CD4-positive, alpha-beta T cell treated with Interleukin-17A for 1 hour (primary cell): ENCODE data around the gene RBBP8NL.

ENCODE experiments used
- DNase-seq: peaks from one replicate; pipeline ENCODE4 v3.0.0-alpha.2; 2020

Gene RBBP8NL

DNA sequence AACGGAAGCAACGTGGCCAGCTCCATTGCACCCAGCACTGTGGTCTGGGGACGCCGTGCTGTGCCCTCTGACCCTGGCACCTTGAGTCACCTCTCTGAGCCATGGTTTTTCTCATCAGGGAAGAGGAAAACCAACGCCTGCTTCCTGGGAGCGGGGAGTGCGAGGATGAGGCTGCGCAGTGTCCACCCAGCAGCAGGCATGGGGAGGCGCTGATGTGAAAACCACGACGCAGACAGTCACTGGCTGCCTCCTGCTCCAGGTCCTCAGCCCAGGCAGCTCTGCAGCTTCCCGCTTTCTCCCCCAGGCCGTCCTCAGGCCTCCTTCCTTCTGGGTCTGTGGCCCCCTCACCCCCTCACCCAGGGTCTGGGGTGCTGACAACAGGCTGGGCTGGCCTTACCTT lies 34.5 kb upstream of the RBBP8NL start:
- no peak for DNase-seq

DNA sequence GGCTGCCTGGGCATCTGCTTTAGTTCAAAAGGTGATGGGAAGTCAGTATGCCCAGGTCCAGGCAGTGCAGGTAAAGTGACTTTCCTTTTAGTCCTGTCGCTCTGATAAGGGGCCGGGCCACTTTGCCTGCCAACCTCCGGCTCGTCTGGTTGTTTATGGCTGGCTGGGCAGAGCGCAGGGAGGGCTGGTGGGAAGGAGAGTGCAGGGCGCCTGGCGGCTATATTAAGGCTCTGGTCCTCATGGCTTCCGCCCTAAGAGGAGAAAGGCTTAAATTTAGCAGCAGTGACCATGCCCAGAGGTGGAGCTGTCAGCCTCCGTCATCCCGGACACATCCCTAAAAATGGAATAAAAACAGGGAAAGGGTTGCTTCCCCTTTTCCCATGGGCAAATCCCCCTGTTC lies 33.8 kb upstream of the RBBP8NL start:
- no peak for DNase-seq

DNA sequence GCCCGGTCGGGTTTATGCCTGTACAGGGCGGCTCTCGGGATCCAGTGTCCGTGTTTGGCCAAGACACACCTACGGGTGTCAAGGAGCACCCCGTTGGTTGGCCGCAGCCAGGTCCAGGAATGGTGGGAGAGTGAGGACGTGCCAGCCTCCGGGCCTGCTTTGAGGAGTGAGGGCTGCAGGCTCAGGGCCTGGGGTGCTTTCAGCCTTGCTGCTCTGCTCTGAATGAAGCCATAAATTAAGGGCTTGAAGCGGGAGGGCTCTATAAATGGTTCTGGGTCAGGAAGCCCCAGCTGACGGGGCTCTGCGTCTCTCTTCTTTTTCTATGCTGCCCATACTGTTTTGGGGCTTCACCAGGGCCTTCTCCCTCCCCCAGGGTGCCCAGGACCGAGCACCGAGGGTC lies 33.3 kb upstream of the RBBP8NL start:
- no peak for DNase-seq

DNA sequence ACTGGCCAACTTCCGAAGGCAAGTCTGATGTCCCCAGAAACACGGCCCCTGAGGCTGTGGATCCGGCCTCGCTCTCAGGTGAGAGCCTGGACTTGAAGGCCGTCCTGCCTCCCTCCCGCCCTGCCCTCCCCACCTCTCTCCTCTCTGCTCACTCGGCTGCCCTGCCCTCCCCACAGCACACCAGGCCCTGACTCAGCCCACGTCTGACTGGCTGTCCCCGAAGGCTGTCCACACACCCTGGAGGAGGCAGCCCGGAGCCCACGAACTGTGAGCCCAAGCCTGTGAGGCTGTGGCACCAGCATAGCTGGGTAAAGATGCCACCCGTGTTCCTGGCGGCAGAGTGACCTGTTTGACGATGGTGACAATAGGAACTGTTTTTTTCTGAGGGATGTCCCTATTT lies 32.1 kb upstream of the RBBP8NL start:
- DNase-seq, result no peak

DNA sequence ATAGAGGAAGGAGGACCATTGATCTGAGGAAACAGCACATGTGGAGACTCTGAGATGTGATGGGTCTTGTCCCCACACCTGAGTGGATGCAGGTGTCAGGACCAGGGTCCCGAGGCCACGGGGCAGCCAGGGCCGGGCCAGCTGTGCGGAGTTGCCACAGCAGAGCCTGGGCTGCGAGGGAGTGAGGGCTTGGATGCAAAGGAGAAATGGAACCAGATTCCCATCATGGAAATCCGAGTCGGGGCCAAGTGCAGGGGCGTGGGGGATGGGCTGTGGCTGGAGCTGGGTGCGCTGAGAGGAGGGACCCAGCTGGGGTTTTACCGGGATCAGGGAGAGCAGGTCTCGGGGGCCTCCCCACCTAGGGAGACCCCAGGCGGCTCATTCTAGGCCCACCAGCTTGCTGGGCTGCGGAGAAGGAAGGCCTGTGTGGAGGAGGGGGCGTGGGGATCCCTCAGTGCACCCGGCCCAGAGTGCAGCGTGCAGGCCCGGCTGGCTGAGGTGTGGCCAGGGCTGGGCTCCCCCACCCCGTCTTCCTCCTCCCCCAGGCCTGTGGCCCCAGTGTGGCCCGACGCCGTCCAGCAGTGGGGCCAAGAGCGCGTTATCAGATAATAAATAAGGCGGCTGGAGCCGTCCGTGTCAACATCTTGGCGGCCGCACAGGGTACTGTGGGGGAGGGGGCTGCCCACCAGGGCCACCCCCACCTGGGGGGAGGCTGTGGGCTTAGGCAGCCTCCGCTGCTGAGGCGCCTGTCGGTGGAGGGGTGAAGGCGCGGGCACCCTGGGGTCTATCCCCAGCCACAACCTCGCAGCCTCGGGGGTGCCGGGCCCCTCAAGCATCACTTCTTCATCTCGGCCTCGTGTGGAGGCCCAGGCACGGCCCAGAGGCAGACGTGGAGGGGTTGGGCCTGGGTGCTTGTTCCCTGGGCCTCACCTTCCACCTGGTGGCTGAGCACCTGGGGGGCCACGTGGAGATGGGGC lies 31.2 kb upstream of the RBBP8NL start:
- DNase-seq, result no peak

DNA sequence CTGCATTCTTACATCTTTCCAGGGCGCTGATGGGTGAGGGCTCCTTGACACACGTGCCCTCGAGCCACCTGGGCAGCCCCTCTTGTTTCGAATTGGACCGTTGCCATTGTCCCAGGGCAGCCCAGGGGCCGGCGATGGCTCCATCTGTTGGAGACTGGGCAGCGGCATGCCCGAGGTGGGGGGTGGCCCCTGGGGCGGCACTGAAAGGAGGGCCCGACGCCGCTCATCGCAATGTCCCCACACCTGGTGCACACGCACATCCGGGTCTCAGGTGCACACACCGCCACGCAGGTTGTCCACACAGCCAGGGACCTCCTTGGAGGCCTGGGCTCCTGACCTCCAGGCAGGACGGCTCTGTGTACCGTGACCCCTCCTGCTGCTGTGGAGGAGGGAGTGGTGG lies 30.5 kb upstream of the RBBP8NL start:
- no peak for DNase-seq

DNA sequence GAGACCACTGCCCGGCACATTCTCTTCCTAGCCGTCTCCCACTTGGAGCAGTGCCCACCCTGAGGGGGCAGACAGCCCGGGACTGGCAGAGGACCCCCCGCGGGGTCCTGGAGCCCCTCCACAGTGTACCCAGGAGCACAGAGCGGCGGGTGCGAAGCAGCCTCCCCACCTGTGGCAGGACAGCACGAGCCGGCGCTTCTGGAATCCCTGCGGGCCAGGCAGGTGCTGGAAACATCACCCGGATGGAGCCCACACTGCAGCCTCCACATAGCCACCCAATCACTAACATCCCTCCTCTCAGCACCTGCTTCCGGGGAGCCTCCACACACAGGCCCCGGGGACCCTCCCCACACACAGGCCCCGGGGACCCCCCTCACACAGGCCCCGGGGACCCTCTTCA lies 29.8 kb upstream of the RBBP8NL start:
- no peak for DNase-seq

DNA sequence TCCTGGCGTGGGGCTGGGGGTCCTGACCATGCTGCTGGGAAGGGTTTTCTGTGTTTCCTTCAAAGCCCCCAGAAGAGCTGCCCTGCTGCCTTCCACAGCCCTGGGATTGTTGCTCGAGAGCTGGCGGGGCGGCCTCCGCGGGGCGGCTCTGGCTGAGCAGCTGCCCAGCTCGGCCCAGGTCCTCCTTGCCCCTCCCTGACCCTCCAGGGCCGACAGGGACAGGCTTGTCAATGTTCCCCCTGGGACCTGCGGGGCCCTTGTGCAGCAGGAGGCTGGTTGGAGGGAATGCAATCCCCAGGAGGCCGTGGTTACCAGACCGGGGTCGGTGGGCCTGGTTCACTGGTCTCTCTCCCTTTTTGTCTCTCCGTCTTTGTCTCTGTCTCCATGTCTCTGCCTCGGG lies 28.6 kb upstream of the RBBP8NL start:
- DNase-seq, result no peak

DNA sequence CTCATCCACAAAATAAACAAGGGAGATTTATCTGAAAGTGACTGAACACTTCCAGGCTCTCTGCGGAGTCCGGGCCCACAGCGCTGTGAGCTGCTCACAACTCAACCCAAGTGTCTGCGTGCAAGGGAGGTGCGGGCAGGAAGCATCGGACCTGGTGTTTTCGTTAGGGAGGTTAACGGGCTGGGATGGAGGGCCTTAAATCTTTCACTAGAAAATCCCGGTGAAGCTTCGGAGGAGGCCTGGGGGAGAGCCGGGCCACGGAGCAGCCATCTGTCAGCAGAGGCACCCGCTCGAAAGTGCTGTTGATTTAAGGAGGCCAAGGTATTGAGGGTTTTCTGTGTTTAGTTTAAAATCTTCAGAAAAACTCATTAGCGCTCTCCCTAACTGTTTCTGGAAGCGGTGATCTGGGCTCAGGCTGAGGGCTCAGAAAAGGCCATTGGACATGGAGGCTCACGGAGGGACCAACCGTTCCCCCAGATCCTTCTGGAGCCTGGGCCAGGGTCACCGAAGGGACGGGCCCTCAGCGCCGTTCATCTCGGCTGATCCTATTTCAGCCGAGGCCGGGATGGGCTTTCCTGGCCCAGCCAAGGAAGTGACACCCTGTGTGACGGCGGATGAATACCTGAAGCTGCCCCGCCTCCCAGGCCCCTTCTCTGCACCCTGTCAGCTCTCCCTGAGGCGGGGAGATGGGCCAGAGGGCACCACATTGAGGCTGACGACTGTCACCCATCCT lies 27.7 kb upstream of the RBBP8NL start:
- DNase-seq, result no peak

DNA sequence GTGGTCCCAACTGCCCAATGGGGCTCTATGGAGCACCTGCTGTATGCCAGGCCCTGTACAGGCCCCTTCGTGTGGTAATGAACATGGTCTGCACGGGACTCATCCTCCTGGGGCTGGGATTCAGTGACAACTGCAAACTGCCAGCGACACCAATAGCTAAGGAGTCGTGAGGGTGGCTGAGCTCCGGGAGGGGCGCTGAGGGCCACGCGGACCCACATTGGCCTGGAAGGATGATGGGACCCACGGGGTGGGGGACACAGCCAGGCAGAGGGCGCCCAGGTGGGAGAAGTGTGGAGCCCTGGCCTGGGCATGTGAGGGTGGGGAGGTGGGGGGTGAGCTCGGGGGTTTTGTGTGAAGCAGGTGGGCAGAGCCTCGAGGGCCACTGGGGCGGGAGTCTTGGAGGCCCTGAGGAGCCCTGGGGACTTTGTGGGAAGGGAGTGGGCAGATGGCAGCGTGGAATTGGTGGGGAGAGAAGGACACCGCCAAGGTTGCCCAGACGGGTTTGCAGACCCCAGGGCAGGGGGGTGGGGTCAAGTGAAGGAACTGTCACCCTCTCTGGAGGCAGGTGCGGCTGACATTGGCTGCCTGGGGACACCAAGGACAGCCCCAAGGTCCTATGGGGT lies 26.0 kb upstream of the RBBP8NL start:
- DNase-seq, result no peak

DNA sequence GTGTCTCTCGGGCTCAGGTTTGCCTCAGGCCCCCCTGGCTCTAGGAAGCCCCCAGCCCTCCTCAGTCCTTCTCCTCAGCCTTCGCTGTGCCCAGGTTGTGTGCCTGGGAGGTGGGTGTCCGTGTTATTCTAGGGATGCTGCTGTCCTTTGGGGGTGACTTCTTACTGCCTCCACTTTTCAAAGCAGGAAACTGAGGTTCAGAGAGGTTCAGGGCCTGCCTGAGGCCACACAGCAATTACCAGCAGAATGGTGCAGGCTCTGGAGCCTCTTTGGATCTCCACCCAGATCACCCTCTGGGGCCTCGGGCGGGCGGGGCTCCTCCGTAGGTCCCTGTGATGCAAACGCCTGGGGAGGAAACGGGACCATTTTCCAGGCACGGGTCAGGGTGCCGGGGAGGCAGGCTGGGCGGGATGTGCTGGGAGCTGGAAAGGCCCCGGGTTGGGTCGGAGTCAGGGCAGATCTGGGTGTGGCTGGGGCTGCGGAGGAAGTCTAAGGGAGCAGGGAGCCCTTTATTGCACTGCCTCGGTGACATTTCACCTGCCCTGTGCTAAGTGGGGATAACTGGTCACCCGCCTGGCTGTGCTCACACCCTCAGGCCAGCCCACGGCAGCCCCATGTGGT lies 25.2 kb upstream of the RBBP8NL start:
- DNase-seq, result no peak

DNA sequence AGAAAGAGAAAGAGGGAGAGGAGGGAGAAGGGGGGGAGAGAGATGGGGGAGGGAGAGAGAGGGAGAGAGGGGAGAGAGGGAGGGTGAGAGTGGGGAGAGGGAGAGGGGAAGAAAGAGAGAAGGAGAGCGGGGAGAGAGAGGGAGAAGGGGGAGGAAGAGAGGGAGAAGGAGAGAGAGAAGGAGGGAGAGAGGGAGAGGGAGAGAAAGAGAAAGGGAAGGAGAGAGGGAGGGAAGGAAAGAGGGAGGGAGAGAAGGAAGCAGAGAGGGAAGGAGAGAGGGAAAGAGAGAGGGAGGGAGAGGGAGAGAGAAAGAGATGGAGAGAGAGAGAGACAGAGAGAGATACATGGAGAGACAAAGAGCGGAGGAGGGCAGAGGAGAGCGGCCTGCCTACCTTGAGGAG lies 24.6 kb upstream of the RBBP8NL start:
- DNase-seq, result no peak

DNA sequence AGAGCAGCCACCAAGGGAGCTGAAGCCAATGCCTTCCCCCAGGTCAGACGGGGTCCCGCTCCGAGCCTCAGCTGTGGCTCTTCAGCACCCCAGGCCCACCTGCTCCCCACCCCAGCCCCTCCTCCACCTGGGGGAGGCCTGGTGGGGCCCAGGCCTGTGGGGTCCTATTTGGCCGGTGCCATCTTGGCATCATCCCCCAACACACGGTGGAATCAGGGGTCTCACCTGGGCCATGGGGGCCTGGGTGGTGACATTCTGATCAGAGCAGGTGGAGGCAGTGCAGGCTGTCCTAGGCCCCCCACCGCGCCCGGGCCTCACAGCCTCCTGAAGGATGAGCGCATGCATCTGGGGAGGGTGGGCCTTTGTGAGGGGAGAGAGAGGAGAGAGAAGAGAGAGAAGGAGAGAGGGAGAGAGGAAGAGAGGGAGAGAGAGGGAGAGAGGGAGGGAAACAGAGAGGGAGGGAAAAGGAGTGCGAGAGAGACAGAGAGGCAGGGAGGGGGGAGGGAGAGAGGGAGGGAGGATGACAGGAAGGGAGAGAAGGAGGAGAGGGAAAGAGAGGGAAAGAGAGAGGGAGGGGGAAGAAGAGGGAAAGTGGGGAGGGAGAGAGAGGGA lies 23.9 kb upstream of the RBBP8NL start:
- no peak for DNase-seq

DNA sequence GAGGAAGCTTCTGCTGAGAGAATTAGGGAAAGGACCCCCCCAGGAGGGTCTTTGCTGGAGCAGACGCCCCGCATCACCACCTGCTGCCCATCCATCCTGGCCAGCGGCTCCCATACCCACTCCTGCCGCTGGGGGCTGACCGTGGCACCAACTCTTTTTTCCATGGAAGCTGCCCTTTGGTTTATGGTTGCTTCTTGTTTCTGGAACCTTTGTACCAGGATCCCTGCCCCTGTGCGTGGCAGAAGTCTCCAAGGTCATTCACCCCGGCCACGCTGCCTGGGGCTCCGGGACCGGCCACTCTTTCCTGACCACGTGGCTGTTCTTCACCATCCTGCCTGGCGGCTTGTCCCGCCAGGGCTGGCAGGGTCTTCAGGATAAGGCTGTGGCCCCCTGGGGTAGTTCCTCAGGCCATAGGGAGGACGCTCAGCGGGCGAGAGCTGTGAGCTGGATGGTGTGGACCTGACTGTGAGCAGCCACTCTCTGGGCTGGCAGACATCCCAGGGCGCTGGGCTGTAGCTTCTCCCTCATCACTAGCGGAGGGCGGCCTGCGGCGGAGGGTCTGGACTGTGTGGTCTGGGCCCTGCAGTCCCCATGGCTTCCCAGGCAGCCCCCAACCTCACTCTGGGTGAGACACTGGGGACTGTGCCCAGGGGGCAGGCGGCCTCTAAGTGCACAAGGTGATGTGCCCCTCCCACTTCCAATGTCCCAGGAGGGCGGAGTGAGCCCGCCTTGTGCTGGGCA lies 22.8 kb upstream of the RBBP8NL start:
- DNase-seq, result no peak

DNA sequence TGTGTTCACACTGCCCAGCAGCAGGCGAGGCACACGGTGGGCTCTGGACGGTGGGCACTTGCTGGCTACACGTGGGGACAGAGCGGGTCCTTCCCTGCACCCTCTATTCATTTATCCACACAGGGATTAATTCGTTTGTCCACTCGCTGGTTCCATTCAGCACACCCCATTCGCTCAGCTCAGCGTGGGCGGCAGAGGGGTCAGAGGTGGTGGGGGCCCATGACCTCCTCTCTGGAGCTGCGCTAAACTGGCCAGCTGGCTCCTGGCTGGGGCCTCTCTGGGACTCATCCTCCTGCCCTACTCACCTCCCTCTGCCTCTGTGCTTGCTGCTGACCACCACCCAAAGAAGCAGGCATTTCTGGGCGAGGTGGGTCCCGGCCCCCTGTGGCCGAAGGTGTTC lies 21.4 kb upstream of the RBBP8NL start:
- no peak for DNase-seq

DNA sequence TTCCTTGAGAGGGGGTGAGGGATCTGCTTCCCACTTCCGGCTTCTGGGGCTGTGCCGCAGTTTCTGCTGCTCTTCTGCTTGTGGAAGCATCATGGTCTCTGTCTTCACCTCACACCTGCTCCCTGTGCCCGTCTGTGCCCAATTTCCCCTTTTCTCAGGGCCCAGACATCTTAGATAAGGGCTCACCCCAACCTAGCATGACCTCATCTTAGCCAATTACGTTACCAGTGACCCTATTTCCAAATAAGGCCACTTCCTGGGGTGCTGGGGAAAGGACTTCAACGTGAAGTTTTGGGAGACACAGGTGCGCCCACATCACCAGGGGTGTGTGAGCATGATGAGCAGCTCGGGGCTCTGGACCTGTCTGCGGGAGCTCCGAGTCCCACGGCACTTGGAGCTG lies 20.7 kb upstream of the RBBP8NL start:
- no peak for DNase-seq

DNA sequence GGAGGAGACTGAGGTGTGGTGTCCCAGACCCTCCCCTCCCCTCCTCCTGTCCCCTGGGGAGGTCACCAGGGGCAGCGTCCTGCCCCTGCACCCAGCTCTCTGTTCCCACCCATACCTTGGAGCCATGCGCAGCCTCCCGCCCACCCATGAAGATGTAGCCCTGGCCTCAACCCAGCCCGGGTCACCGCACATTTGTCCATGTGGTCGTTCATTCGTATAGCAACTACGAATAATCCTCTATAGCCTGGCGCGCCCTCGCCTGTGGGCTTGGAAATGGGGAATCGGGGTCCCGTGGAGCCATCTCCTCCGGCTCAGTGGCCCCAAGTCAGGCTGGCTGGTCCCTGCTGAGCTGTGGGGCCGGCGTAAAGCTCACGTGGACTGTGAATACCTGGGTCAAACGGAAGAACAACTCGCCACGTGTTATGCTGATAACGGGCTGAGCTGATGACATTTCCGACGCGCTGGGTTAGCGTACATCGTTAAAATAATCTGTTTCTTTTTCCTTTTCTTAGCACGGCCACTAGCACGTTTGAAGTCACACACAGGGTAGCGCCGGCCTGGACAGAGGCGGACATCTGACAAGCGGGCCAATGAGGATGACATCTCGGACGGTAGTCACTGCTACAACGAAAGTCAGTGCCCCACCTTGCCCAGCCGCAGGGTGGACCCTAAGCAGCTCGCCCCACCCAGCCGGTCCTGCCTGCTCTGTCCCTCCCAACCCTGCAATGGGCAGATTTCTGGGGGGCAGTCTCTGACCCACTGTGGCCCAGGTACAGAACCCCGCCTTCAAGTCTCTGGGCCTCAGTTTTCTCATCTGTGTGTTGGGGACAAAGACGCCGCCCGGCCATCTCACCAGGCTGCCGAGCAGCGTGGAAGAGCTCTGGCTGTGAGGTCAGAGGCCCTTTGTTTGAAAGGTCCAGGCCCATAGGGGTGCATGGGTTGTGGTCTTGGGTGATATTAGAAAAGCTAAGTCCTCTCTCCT lies 19.8 kb upstream of the RBBP8NL start:
- no peak for DNase-seq

DNA sequence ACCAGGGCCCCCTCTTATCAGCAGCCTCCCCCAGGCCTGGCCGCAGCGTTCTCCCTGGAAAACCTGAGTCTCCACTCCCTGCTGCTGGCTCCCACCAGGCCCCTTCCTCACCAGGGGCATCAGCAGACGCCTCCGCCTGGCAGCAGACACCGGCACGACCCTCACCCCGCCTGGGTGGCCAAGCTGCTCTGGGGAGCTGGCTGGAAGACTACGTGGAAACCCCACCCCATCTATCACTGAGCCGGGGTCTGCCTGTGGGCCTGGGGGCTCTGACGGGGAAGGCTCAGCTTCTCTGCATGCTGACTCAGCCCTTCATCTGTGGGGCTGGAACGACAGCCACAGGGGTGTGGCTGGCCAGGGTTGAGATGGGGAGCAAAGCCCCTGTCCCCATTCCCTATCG lies 19.1 kb upstream of the RBBP8NL start:
- DNase-seq, result no peak

DNA sequence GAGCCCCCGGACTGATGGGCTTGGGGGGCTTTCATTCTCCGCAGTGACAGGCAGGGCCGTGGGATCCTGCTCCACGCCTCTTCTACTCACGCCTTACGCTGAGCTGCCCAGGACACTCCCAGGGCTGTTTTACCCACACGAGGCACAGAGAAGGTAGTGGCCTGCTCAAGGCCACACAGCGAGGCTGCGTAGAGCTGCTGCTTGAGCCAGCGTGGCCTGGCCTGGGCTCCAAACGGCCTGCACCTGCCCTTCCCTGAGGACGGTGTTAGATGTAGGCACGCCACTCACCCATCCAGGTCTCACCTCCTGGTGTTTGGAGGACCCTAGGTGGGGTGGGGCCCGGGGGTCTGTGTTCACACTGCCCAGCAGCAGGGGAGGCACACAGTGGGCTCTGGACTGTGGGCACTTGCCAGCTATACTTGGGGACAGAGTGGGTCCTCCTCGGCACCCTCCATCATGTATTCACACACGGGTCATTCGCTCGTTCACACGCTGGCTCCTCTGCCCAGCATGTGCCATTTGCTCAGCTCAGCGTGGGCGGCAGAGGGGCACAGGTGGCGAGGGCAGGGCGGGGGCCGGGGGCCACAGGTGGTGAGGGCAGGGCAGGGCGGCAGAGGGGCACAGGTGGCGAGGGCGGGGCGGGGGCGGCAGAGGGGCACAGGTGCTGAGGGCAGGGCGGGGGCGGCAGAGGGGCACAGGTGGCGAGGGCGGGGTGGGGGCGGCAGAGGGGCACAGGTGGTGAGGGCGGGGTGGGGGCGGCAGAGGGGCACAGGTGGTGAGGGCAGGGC lies 18.4 kb upstream of the RBBP8NL start:
- DNase-seq, result no peak

DNA sequence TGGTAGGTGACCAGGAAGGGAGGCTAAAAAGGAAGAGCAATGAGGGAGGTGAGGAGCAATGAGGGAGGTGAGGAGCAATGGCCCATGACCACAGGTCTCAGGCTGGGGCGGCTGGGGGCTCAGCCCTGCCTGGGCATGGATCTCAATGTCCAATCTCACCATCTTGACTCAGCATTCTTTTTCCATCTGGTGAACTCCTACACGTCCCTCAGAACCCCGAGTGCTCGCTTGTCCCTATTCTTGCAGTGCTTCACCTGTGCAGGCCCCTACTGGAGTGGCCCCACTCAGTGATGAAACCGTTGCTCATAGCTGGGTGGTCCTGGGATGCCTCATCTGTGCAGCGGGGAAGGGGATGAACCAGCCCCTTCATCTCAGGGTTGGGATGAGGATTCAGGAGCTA lies 16.9 kb upstream of the RBBP8NL start:
- no peak for DNase-seq
